Nephron progenitor cell (in vitro differentiated cells): ENCODE measurements around the gene BDH1.
"Not testable (repeated sequence)": the region's sequence is repeated elsewhere in the genome, so short reads cannot be mapped to it uniquely, and the experiment has no call there.

Experiments
- DNase-seq: peaks from one replicate; pipeline ENCODE4 v3.0.0; 2021
- H3K27ac Mint-ChIP-seq: 2 replicates; pipeline ENCODE4 v1.8.0; 2021; ENCODE audit warnings: mild to moderate bottlenecking, moderate library complexity, mixed read lengths
- H3K27me3 Mint-ChIP-seq: 2 replicates; pipeline ENCODE4 v1.8.0; 2021; ENCODE audit warnings: mild to moderate bottlenecking, low read depth, mixed read lengths; ENCODE audit not compliant: poor library complexity
- H3K36me3 Mint-ChIP-seq: 2 replicates; pipeline ENCODE4 v1.8.0; 2021; ENCODE audit warnings: low read depth, mixed read lengths
- H3K4me1 Mint-ChIP-seq: 2 replicates; pipeline ENCODE4 v1.8.0; 2021; ENCODE audit warnings: mixed read lengths
- H3K4me3 Mint-ChIP-seq: 2 replicates; pipeline ENCODE4 v1.8.0; 2021; ENCODE audit warnings: mild to moderate bottlenecking, moderate library complexity, mixed read lengths
- H3K9me3 Mint-ChIP-seq: 2 replicates; pipeline ENCODE4 v1.8.0; 2021; ENCODE audit warnings: mild to moderate bottlenecking, moderate library complexity, mixed read lengths
- CTCF ChIP-seq: fragments of 200-600 bp; sonication (generic); IDR thresholded peaks from 2 replicates; pipeline ENCODE4 v1.5.0; 2021; ENCODE audit warnings: antibody characterized with exemption

The BDH1 gene

GRCh38 chr3:197521277-197522182, 34.2 kb downstream of the BDH1 start:
- Mint-ChIP-seq H3K27me3 (peaks cover 16% of the 10 kb centered on the region), H3K9me3 (no peaks in the 10 kb centered on the region), H3K36me3 (no peaks in the 10 kb centered on the region), H3K4me3 (peak overlapping the region; percentile 46), H3K27ac (peak overlapping the region; percentile 46), H3K4me1 (peaks cover 45% of the 10 kb centered on the region)
- no peak for DNase-seq
- TF ChIP-seq CTCF, result no peak

DNA sequence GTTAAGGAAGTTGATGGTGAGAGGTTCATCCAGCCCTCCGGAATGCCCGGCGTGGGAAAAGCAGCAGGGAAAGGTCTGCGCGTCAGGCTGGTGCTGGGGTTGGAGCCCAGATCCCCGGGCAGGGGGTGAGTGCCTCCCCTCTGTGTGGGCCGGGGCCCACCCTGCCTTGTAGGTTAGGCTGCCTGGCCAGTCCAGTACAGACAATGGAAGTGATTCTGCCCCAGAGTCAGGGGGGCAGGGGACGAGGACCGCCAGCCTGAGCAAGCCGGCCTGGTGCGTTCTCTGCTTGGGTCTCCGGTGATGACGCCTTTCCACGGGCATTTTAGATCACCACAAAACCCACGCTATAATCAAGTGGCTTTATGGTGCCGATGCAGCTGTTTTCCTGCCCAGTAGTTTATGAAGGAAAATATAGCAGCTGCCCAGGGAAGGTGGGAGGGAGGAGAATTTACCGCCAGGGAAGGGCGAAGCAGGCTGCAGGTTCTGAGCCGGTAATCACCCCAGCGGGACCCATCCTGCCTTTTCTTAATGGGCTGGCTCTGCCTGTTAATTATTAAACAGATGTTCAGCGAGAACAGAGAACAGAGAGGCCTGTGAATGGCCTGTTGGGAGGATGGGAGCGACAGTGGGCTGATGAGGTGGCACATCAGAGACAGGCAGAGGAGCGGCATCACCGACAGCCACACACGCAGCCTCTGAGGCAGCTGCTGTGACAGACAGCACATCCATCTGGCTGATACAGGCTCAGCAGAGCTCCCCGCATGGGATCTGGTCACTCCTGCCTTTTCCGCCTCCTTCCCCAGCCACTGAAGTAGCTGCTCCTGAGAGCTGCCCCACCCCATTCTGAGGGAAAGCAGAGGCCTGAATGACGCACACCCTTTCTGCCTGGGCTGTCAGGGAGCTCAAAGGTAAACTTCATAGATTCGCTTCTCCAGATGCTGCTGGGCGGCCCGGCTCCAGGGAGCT, 35.2 kb downstream of the BDH1 start:
- no peak for TF ChIP-seq CTCF
- Mint-ChIP-seq H3K36me3 (no peaks in the 10 kb centered on the region), H3K4me1 (peaks cover 55% of the 10 kb centered on the region), H3K27me3 (peaks cover 16% of the 10 kb centered on the region), H3K9me3 (no peaks in the 10 kb centered on the region), H3K4me3 (peak overlapping the region; percentile 46), H3K27ac (peak overlapping the region; percentile 46)
- peak; percentile 39 for DNase-seq

DNA sequence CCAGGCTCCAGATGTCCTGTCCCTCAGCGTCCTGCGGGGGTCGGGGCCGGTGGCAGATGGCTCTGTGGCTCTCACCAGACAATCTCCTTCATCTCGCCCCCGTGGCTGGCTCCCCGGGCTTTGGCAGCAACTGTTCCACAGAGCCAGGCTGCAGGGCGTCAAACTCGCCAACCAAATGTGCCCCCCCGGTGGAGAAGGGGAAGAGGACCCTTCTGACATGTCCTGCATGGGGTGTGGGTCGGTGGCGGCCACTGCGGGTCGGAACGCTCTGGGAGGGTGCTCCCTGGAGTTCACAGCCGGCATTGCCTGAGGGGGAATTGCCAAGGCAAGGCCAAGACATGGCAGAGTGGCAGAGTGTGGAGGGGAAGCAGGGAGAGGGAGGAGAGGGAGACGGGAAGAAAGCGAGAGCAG, 36.0 kb downstream of the BDH1 start:
- H3K27ac Mint-ChIP-seq, result no peak overlapping the region
- peaks cover 14% of the 10 kb centered on the region for H3K27me3 Mint-ChIP-seq

DNA sequence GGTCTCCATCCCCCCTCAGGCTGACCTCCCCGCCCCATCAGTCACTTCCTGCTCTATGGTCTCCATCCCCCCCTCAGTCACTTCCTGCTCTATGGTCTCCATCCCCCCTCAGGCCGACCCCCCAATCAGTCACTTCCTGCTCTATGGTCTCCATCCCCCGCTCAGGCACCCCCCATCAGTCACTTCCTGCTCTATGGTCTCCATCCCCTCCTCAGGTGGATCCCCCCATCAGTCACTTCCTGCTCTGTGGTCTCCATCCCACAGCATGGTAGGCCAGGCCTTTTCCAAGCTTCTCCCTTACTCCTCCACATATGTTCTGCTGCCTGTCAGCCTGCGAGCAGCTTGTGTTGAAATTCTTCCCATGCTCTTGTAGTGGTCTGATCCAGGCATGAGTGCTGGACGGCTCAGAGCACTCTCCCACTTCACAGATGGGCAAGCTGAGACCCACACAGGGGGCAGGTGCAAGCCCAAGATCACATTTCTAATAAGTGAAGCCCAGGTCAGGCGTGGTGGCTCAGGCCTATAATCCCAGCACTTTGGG, 36.8 kb downstream of the BDH1 start:
- DNase-seq, result no peak

More for the DNA sequence above, 36.0 kb downstream of the BDH1 start:
- DNase-seq, result no peak
- no peak overlapping the region for H3K4me3 Mint-ChIP-seq
- H3K9me3 Mint-ChIP-seq, result no peaks in the 10 kb centered on the region
- H3K36me3 Mint-ChIP-seq, result no peaks in the 10 kb centered on the region
- H3K4me1 Mint-ChIP-seq, result peaks cover 62% of the 10 kb centered on the region
- TF ChIP-seq CTCF, result no peak

GRCh38 chr3:197517922-197518683, 37.7 kb downstream of the BDH1 start:
- DNase-seq, H3K4me3 Mint-ChIP-seq, H3K36me3 Mint-ChIP-seq, H3K9me3 Mint-ChIP-seq, H3K27ac Mint-ChIP-seq: not testable (repeated sequence)
- Mint-ChIP-seq H3K27me3 (peaks cover 11% of the 10 kb centered on the region), H3K4me1 (peaks cover 63% of the 10 kb centered on the region)

More for the DNA sequence above, 36.8 kb downstream of the BDH1 start:
- H3K4me1 Mint-ChIP-seq, result peaks cover 68% of the 10 kb centered on the region
- TF ChIP-seq CTCF, result no peak
- no peaks in the 10 kb centered on the region for H3K36me3 Mint-ChIP-seq
- no peak overlapping the region for H3K4me3 Mint-ChIP-seq
- H3K27ac Mint-ChIP-seq, result no peak overlapping the region
- peaks cover 11% of the 10 kb centered on the region for H3K27me3 Mint-ChIP-seq
- no peaks in the 10 kb centered on the region for H3K9me3 Mint-ChIP-seq

GRCh38 chr3:197516890-197517606, 38.7 kb downstream of the BDH1 start:
- Mint-ChIP-seq H3K27me3 (peaks cover 10% of the 10 kb centered on the region), H3K4me1 (peaks cover 53% of the 10 kb centered on the region)
- not testable (repeated sequence) for H3K36me3 Mint-ChIP-seq, H3K9me3 Mint-ChIP-seq, H3K4me3 Mint-ChIP-seq, H3K27ac Mint-ChIP-seq, DNase-seq
